Astrocyte (in vitro differentiated cells and primary cell): ENCODE results near the gene PDZD7.

Experiments used
- CTCF ChIP-seq: IDR thresholded peaks from 2 replicates; pipeline ENCODE4 v1.5.1; 2011; ENCODE audit warnings: low read depth, mild to moderate bottlenecking, inconsistent platforms, low read length, moderate library complexity; ENCODE audit not compliant: insufficient read depth
- EZH2 ChIP-seq: IDR thresholded peaks from 2 replicates; pipeline ENCODE4 v1.6.1; 2012; ENCODE audit warnings: mild to moderate bottlenecking, low read length, inconsistent platforms; ENCODE audit not compliant: insufficient read depth

GRCh38 chr10:101028446-101029337, 2.2 kb downstream of the PDZD7 start:
- no peak for TF ChIP-seq CTCF
- TF ChIP-seq EZH2 = no peak
